SK-N-SH treated with all-trans-retinoic acid at 6 μM for 48 hours (cell line): Measurements from ENCODE around the gene COL3A1.

ENCODE experiments used
- ATAC-seq: fragments of 200-7000 bp; cut with Tn5 transposase; 3 replicates; pipeline ENCODE4 v1.9.1; 2020; ENCODE audit warnings: mild to moderate bottlenecking, moderate library complexity
- ARNTL ChIP-seq: fragments of 450-650 bp; formaldehyde crosslinking; IDR thresholded peaks from 2 replicates; pipeline ENCODE4 v1.5.0; 2020; ENCODE audit warnings: low read depth, mild to moderate bottlenecking, moderate library complexity, borderline replicate concordance
- BACH2 ChIP-seq: fragments of 250-450 bp; sonication (Bioruptor Pico); IDR thresholded peaks from 2 replicates; pipeline ENCODE4 v1.9.0; 2021; ENCODE audit warnings: mild to moderate bottlenecking, borderline replicate concordance
- CREB5 ChIP-seq: fragments of 250-450 bp; sonication (Bioruptor Pico); IDR thresholded peaks from 2 replicates; pipeline ENCODE4 v1.5.1; 2020; ENCODE audit warnings: low read depth, mild to moderate bottlenecking, moderate library complexity
- CSDC2 ChIP-seq: fragments of 250-450 bp; sonication (Bioruptor Pico); IDR thresholded peaks from 2 replicates; pipeline ENCODE4 v1.5.0; 2020; ENCODE audit warnings: mild to moderate bottlenecking, moderate library complexity
- CSRNP3 ChIP-seq: fragments of 250-450 bp; sonication (Bioruptor Pico); IDR thresholded peaks from 2 replicates; pipeline ENCODE4 v1.5.1; 2021; ENCODE audit warnings: mild to moderate bottlenecking, moderate library complexity
- ESRRG ChIP-seq: fragments of 250-450 bp; sonication (Bioruptor Pico); IDR thresholded peaks from 2 replicates; pipeline ENCODE4 v1.6.1; 2021; ENCODE audit warnings: mild to moderate bottlenecking
- GLIS3 ChIP-seq: fragments of 250-450 bp; sonication (Bioruptor Pico); IDR thresholded peaks from 2 replicates; pipeline ENCODE4 v1.5.0; 2020; ENCODE audit warnings: mild to moderate bottlenecking, moderate library complexity
- OSR1 ChIP-seq: fragments of 250-450 bp; sonication (Bioruptor Pico); IDR thresholded peaks from 2 replicates; pipeline ENCODE4 v1.8.0; 2022; ENCODE audit warnings: moderate library complexity, mild to moderate bottlenecking, inconsistent platforms
- PPARA ChIP-seq: fragments of 250-450 bp; sonication (Bioruptor Pico); IDR thresholded peaks from 2 replicates; pipeline ENCODE4 v1.5.0; 2020; ENCODE audit warnings: mild to moderate bottlenecking, borderline replicate concordance
- RARB ChIP-seq: fragments of 250-450 bp; sonication (Bioruptor Pico); IDR thresholded peaks from 2 replicates; pipeline ENCODE4 v1.8.0; 2021; ENCODE audit warnings: mild to moderate bottlenecking, moderate library complexity
- SNAI2 ChIP-seq: fragments of 250-450 bp; sonication (Bioruptor Pico); IDR thresholded peaks from 2 replicates; pipeline ENCODE4 v1.5.0; 2020; ENCODE audit warnings: mild to moderate bottlenecking, moderate library complexity
- TCF4 ChIP-seq: fragments of 250-450 bp; sonication (Bioruptor Pico); IDR thresholded peaks from 2 replicates; pipeline ENCODE4 v1.8.0; 2021; ENCODE audit warnings: mild to moderate bottlenecking, moderate library complexity, borderline replicate concordance
- TOX ChIP-seq: fragments of 250-450 bp; sonication (Bioruptor Pico); IDR thresholded peaks from 2 replicates; pipeline ENCODE4 v1.8.0; 2021; ENCODE audit warnings: mild to moderate bottlenecking, moderate library complexity, borderline replicate concordance
- ZFP3 ChIP-seq: fragments of 250-450 bp; sonication (Bioruptor Pico); IDR thresholded peaks from 2 replicates; pipeline ENCODE4 v1.5.0; 2020; ENCODE audit warnings: mild to moderate bottlenecking, moderate library complexity
- ZFP30 ChIP-seq: fragments of 450-650 bp; formaldehyde crosslinking; IDR thresholded peaks from 2 replicates; pipeline ENCODE4 v1.5.0; 2022; ENCODE audit warnings: mild to moderate bottlenecking, moderate library complexity
- ZNF565 ChIP-seq: fragments of 450-650 bp; formaldehyde crosslinking; conservative IDR thresholded peaks from 2 replicates; pipeline ENCODE4 v1.5.0; 2020; ENCODE audit warnings: low read depth, mild to moderate bottlenecking, moderate library complexity
- ZNF70 ChIP-seq: fragments of 450-650 bp; formaldehyde crosslinking; IDR thresholded peaks from 2 replicates; pipeline ENCODE4 v1.5.0; 2020; ENCODE audit warnings: mild to moderate bottlenecking, moderate library complexity
- ZNF8 ChIP-seq: fragments of 450-650 bp; formaldehyde crosslinking; IDR thresholded peaks from 2 replicates; pipeline ENCODE4 v1.5.0; 2020; ENCODE audit warnings: mild to moderate bottlenecking, moderate library complexity
- TF ChIP-seq, protein P1 (sequence below): fragments of 250-450 bp; sonication (Bioruptor Pico); IDR thresholded peaks from 2 replicates; pipeline ENCODE4 v1.8.0; 2021; ENCODE audit warnings: low read depth, mild to moderate bottlenecking, moderate library complexity, borderline replicate concordance
- TF ChIP-seq, protein P2 (sequence below): fragments of 250-450 bp; sonication (Bioruptor Pico); IDR thresholded peaks from 2 replicates; pipeline ENCODE4 v1.5.0; 2020; ENCODE audit warnings: mild to moderate bottlenecking, moderate library complexity

The COL3A1 gene

DNA sequence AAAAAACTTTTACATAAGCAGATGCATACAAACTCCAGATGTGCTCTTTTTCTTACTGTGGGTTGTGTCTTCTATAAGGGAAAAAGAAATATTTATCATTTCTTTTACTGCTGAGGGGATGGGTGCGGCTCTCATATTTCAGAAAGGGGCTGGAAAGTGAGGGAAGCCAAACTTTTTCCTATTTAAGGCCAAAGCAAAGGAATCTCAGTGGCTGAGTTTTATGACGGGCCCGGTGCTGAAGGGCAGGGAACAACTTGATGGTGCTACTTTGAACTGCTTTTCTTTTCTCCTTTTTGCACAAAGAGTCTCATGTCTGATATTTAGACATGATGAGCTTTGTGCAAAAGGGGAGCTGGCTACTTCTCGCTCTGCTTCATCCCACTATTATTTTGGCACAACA, at the start of gene COL3A1:
Gene COL3A1 (plus strand): TSS at position 210 of the 400 bp plus-strand sequence. CDS start 117 bp downstream, at position 327.
- no peak for TF ChIP-seq ARNTL (CRISPR knock-in tag)
- TF ChIP-seq, protein P1, sequence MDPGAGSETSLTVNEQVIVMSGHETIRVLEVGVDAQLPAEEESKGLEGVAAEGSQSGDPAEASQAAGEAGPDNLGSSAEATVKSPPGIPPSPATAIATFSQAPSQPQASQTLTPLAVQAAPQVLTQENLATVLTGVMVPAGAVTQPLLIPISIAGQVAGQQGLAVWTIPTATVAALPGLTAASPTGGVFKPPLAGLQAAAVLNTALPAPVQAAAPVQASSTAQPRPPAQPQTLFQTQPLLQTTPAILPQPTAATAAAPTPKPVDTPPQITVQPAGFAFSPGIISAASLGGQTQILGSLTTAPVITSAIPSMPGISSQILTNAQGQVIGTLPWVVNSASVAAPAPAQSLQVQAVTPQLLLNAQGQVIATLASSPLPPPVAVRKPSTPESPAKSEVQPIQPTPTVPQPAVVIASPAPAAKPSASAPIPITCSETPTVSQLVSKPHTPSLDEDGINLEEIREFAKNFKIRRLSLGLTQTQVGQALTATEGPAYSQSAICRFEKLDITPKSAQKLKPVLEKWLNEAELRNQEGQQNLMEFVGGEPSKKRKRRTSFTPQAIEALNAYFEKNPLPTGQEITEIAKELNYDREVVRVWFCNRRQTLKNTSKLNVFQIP (CRISPR knock-in tag), result no peak
- TF ChIP-seq OSR1 (CRISPR knock-in tag), result no peak
- no peak for TF ChIP-seq CREB5 (CRISPR knock-in tag)
- TF ChIP-seq PPARA, result no peak
- no peak for TF ChIP-seq TCF4 (CRISPR knock-in tag)
- TF ChIP-seq GLIS3 (CRISPR knock-in tag), result no peak
- TF ChIP-seq, protein P2, sequence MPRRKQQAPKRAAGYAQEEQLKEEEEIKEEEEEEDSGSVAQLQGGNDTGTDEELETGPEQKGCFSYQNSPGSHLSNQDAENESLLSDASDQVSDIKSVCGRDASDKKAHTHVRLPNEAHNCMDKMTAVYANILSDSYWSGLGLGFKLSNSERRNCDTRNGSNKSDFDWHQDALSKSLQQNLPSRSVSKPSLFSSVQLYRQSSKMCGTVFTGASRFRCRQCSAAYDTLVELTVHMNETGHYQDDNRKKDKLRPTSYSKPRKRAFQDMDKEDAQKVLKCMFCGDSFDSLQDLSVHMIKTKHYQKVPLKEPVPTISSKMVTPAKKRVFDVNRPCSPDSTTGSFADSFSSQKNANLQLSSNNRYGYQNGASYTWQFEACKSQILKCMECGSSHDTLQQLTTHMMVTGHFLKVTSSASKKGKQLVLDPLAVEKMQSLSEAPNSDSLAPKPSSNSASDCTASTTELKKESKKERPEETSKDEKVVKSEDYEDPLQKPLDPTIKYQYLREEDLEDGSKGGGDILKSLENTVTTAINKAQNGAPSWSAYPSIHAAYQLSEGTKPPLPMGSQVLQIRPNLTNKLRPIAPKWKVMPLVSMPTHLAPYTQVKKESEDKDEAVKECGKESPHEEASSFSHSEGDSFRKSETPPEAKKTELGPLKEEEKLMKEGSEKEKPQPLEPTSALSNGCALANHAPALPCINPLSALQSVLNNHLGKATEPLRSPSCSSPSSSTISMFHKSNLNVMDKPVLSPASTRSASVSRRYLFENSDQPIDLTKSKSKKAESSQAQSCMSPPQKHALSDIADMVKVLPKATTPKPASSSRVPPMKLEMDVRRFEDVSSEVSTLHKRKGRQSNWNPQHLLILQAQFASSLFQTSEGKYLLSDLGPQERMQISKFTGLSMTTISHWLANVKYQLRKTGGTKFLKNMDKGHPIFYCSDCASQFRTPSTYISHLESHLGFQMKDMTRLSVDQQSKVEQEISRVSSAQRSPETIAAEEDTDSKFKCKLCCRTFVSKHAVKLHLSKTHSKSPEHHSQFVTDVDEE (CRISPR knock-in tag), result no peak
- no peak for TF ChIP-seq ZNF8 (CRISPR knock-in tag)
- TF ChIP-seq CSDC2 (CRISPR knock-in tag), result no peak
- no peak for TF ChIP-seq ZNF565 (CRISPR knock-in tag)
- TF ChIP-seq TOX, result no peak
- no peak for TF ChIP-seq SNAI2 (CRISPR knock-in tag)
- no peak for TF ChIP-seq CSRNP3 (CRISPR knock-in tag)
- no peak for TF ChIP-seq ZNF70
- TF ChIP-seq BACH2 (CRISPR knock-in tag), result no peak
- TF ChIP-seq ZFP30 (CRISPR knock-in tag), result no peak
- no peak for TF ChIP-seq ZFP3 (CRISPR knock-in tag)
- no peak for TF ChIP-seq ESRRG (CRISPR knock-in tag)
- TF ChIP-seq RARB (CRISPR knock-in tag), result no peak
- TF ChIP-seq, all 23 proteins: peak for 0
- peak; percentile 32 for ATAC-seq

- no peak for ATAC-seq
- TF ChIP-seq ZFP30 (CRISPR knock-in tag) (peak; percentile 46; the same call in 1 of the 2 replicates), RARB (CRISPR knock-in tag) (no peak)
- TF ChIP-seq, all 23 proteins: peak for 1
These were observed 45.5 kb upstream of the COL3A1 start for GRCh38 chr2:188928643-188929042.

DNA sequence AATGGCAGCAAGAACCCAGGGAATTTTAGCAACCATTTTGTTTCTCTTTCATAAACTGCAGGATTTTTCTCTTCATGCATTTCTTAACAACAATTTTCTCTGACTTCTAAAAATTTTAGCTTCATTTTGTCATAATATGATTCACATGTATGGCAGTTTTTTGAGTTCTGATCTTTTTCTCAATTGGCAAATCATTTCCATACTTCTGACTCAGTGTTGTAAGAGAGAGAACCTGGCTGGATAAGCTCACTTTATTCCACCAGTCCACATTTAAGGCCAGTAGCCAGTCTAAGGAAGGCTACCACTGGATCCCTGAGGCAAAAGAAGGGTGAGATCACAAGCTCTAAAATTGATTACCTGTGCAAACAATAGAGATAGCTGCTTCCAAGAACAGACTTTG, 42.8 kb upstream of the COL3A1 start:
- no peak for ATAC-seq
- TF ChIP-seq OSR1 (CRISPR knock-in tag), result no peak
- TF ChIP-seq ZNF70, result no peak
- TF ChIP-seq PPARA, result no peak
- TF ChIP-seq CSRNP3 (CRISPR knock-in tag), result no peak
